ENCODE measurements around the gene TIAM2.

DNA sequence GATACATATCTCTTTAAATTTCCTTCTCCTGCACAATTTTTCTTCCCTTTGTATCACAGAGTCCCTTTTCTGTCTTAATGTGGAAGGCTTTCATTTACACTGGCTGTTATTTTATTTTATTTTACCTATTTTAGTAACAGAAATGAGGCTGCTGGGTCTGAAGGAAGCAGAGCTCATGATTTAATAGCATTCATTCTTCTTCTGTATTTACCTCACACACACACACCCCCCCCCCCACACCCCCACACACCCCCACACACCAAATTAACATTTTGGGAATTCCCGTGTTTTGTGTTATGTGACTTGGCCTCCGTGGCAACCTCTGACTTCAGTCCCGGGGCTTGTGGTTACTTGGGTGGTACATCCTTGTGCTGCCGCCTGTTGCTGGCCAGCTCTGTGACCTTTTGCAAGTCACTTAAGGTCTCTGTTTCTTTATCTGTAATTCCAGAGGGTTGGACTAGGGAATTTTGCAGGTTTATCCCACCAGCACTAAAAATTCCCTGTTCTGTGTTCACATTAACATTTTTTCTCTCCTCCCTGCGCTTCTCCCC lies 108.8 kb downstream of the TIAM2 start:
- TF ChIP-seq, protein P1, sequence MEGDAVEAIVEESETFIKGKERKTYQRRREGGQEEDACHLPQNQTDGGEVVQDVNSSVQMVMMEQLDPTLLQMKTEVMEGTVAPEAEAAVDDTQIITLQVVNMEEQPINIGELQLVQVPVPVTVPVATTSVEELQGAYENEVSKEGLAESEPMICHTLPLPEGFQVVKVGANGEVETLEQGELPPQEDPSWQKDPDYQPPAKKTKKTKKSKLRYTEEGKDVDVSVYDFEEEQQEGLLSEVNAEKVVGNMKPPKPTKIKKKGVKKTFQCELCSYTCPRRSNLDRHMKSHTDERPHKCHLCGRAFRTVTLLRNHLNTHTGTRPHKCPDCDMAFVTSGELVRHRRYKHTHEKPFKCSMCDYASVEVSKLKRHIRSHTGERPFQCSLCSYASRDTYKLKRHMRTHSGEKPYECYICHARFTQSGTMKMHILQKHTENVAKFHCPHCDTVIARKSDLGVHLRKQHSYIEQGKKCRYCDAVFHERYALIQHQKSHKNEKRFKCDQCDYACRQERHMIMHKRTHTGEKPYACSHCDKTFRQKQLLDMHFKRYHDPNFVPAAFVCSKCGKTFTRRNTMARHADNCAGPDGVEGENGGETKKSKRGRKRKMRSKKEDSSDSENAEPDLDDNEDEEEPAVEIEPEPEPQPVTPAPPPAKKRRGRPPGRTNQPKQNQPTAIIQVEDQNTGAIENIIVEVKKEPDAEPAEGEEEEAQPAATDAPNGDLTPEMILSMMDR (IDR thresholded peaks at IDR 0.05; ENCODE audit: borderline replicate concordance, extremely low read depth, low read length, poor library complexity, severe bottlenecking) = no peak
- TF ChIP-seq EZH2 (IDR thresholded peaks at IDR 0.05; ENCODE audit: borderline replicate concordance, low read depth, low read length, severe bottlenecking) = no peak

Data from DND-41 (cell line).